OCI-LY7 (cell line): Measurements from ENCODE around the gene RBBP5. TPM values are rescaled to one million over a fixed set of nuclear protein-coding genes. Genes with fewer than 3 reads are reported as not detected.

ENCODE experiments used
- BruUV-seq: library from RNA; stranded (reverse); fragments of 400-500 nt; replicated peaks from 2 replicates; lab custom pipeline; 2021; lab: Mats Ljungman, UMichigan
- CTCF ChIA-PET: fragments of 300-600 bp; sonication (Branson Sonifier 250); formaldehyde crosslinking; loops from one replicate; lab custom pipeline; 2022; ENCODE audit warnings: antibody characterized with exemption; ENCODE audit not compliant: unreplicated experiment; lab: Charles Lee
- POLR2A ChIA-PET: fragments of 300-600 bp; sonication (Branson Sonifier 250); formaldehyde crosslinking; loops from one replicate; lab custom pipeline; 2022; ENCODE audit warnings: antibody characterized with exemption; lab: Charles Lee
- DNase-seq: peaks from one replicate; pipeline ENCODE4 v3.0.0-alpha.2; 2015; ENCODE audit warnings: low spot score
- H2AFZ ChIP-seq: fragments of 200-600 bp; sonication (generic), shearing (Covaris generic); 2 replicates; pipeline ENCODE4 v1.6.1; 2014; ENCODE audit warnings: mild to moderate bottlenecking, antibody characterized with exemption, low read length, moderate library complexity
- H3K27ac ChIP-seq: fragments of 200-600 bp; sonication (generic); 2 replicates; pipeline ENCODE4 v1.5.1; 2014; ENCODE audit warnings: mixed run types, low read depth, mild to moderate bottlenecking, moderate library complexity, low read length, inconsistent platforms; ENCODE audit not compliant: poor library complexity, severe bottlenecking
- H3K36me3 ChIP-seq: fragments of 200-600 bp; sonication (generic); 2 replicates; pipeline ENCODE4 v1.6.1; 2014; ENCODE audit warnings: mild to moderate bottlenecking, antibody characterized with exemption, low read length, moderate library complexity, mixed read lengths; ENCODE audit not compliant: insufficient read depth
- H3K4me1 ChIP-seq: fragments of 200-600 bp; sonication (generic); 2 replicates; pipeline ENCODE4 v1.5.1; 2014; ENCODE audit warnings: mild to moderate bottlenecking, low read length; ENCODE audit not compliant: insufficient read depth, poor library complexity, severe bottlenecking
- H3K4me2 ChIP-seq: fragments of 200-600 bp; sonication (generic); 2 replicates; pipeline ENCODE4 v1.6.1; 2014; ENCODE audit warnings: mild to moderate bottlenecking, low read length
- H3K4me3 ChIP-seq: fragments of 200-600 bp; sonication (generic); 2 replicates; pipeline ENCODE4 v1.5.1; 2014; ENCODE audit warnings: mild to moderate bottlenecking, low read depth, low read length; ENCODE audit not compliant: poor library complexity, severe bottlenecking
- H3K79me2 ChIP-seq: fragments of 200-600 bp; sonication (generic); 2 replicates; pipeline ENCODE4 v1.6.1; 2016; ENCODE audit warnings: low read depth, mild to moderate bottlenecking, low read length, moderate library complexity, mixed read lengths; ENCODE audit not compliant: insufficient read depth
- H3K9me2 ChIP-seq: fragments of 200-600 bp; sonication (generic); 2 replicates; pipeline ENCODE4 v1.6.1; 2016; ENCODE audit warnings: mild to moderate bottlenecking, low read length, mixed read lengths; ENCODE audit not compliant: insufficient read depth
- H3K9me3 ChIP-seq: fragments of 200-600 bp; sonication (generic); 2 replicates; pipeline ENCODE4 v1.6.1; 2014; ENCODE audit warnings: mild to moderate bottlenecking, mixed run types, low read length, mixed read lengths
- H4K20me1 ChIP-seq: fragments of 200-600 bp; sonication (generic); 2 replicates; pipeline ENCODE4 v1.6.1; 2014; ENCODE audit warnings: mild to moderate bottlenecking, antibody characterized with exemption, low read length, moderate library complexity, mixed read lengths; ENCODE audit not compliant: insufficient read depth
- EZH2phosphoT487 ChIP-seq: fragments of 200-600 bp; sonication (generic); IDR thresholded peaks from 2 replicates; pipeline ENCODE4 v1.6.1; 2018; ENCODE audit warnings: low read depth, borderline replicate concordance, mild to moderate bottlenecking, mixed run types, antibody characterized with exemption, low read length, moderate library complexity, mixed read lengths
- intact Hi-C: fragments of 100-400 bp; cut with micrococcal nuclease; formaldehyde crosslinking; loops from one replicate; pipeline ENCODE4 v1.10.0; 2022; ENCODE audit not compliant: unreplicated experiment
- total RNA-seq, 2 experiments: library from RNA; depleted of rRNA in 1 of 2; stranded (reverse); fragments of >200 nt in 1 of 2; shearing (Covaris generic) in 1 of 2; gene quantifications; 2 replicates each; pipeline ENCODE4 v1.2.3, GENCODE V29; 2014 to 2022
- TF ChIP-seq, protein P1 (sequence below): fragments of 200-600 bp; sonication (generic); conservative IDR thresholded peaks from 2 replicates; pipeline ENCODE4 v1.5.1; 2014; ENCODE audit warnings: mild to moderate bottlenecking, antibody characterized with exemption, low read length, moderate library complexity, mixed read lengths

Gene RBBP5
- total RNA-seq, 2 experiments from 2014 or later: 11.9 to 17.4 TPM

DNA sequence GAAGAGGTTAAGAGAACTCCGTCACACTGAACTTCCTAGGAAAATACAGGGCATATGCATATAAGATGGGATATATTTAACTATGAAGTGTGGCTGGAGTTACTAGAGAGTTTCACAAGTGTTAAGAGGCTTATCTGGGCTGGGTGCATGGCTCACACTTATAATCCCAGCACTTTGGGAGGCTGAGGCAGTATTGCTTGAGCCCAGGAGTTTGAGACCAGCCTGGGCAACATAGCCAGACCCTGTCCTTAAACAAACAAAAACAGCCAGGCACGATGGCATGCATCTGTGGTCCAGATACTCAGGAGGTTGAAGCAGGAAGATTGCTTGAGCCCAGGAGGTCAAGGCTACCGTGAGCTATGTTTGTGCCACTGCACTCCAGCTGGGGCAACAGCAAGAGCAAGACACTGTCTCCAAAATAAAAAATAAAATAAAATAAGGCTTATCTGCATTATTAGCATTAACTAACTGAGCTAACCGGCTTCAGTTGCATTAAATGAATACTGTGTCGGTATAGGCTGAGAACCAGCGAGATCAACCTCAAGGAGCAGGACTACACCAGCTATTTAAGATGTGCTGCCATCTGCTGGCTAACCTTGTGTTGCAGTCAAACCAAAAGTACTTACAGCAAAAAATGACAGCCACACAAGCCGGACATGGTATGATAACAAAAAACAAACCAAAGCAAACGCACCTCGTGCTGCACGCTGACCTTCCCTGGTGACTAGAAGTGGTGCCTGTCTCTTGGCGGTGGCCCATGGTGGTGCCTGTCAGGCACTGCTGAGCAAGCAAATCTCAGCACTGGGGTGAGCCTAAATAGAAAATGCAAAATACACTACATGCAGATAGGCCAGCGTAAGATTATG is 19.7 kb upstream of the RBBP5 start:
- Histone ChIP-seq H3K9me3 (no peaks in the 10 kb centered on the region), H3K9me2 (no peaks in the 10 kb centered on the region), H3K4me3 (no peak overlapping the region), H3K36me3 (no peaks in the 10 kb centered on the region), H3K79me2 (no peaks in the 10 kb centered on the region), H3K4me2 (peak overlapping the region; percentile 51; the same call in 1 of the 2 replicates), H3K27ac (no peak overlapping the region), H2AFZ (0 out of 2 replicates have a peak overlapping the region, but pooled peaks have one; percentile 32), H3K4me1 (peaks cover 4% of the 10 kb centered on the region), H4K20me1 (no peaks in the 10 kb centered on the region)
- intact Hi-C loops: loop anchor here (1.0 to 10.0 kb wide), 5 partner anchors 19 to 1177 kb away; no protein-coding TSS in a partner anchor
- DNase-seq: peak; percentile 85
- TF ChIP-seq EZH2phosphoT487: no peak
- TF ChIP-seq, protein P1, sequence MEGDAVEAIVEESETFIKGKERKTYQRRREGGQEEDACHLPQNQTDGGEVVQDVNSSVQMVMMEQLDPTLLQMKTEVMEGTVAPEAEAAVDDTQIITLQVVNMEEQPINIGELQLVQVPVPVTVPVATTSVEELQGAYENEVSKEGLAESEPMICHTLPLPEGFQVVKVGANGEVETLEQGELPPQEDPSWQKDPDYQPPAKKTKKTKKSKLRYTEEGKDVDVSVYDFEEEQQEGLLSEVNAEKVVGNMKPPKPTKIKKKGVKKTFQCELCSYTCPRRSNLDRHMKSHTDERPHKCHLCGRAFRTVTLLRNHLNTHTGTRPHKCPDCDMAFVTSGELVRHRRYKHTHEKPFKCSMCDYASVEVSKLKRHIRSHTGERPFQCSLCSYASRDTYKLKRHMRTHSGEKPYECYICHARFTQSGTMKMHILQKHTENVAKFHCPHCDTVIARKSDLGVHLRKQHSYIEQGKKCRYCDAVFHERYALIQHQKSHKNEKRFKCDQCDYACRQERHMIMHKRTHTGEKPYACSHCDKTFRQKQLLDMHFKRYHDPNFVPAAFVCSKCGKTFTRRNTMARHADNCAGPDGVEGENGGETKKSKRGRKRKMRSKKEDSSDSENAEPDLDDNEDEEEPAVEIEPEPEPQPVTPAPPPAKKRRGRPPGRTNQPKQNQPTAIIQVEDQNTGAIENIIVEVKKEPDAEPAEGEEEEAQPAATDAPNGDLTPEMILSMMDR: peak; percentile 94
- BruUV-seq: no TSS peak
- ChIA-PET POLR2A (interaction anchor here (0.6 to 1.5 kb wide), 7 partner anchors 17 to 271 kb away, joined by 3 to 5 read pairs (median 3); no protein-coding TSS in a partner anchor), CTCF (interaction anchor here (0.9 to 1.9 kb wide), 3 partner anchors 10 to 183 kb away, joined by 3 to 7 read pairs (median 4); no protein-coding TSS in a partner anchor)

DNA sequence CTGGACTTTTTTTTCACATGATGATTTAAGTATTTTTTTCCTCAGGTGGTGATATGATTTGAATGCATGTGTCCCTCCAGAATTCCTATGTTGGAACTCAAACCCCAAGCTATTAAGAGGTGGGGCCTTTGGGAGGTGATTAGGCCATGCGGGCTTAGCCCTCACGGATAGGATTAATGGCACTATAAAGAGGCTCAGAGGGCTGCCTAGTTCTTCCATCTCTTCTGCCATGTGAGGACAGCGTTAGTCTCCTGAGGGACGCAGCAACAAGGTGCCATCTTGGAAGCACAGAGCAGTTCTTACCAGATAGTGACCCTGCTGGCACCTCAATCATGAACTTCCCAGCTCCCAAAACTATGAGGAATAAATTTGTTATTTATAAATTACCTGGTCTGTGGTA is 18.3 kb upstream of the RBBP5 start:
- ChIA-PET POLR2A (no interaction called here), CTCF (no interaction called here)
- H3K4me3 ChIP-seq: no peak overlapping the region
- H3K4me2 ChIP-seq: no peak overlapping the region
- no TSS peak for BruUV-seq
- peaks cover 4% of the 10 kb centered on the region for H3K4me1 ChIP-seq
- no peaks in the 10 kb centered on the region for H3K9me3 ChIP-seq
- H3K9me2 ChIP-seq: no peaks in the 10 kb centered on the region
- intact Hi-C loops: loop anchor here (2.0 to 10.0 kb wide), 2 partner anchors 17 to 1175 kb away; no protein-coding TSS in a partner anchor
- no peaks in the 10 kb centered on the region for H3K79me2 ChIP-seq
- no peak overlapping the region for H3K27ac ChIP-seq
- no peak overlapping the region for H2AFZ ChIP-seq
- TF ChIP-seq EZH2phosphoT487: no peak
- TF ChIP-seq, protein P1: no peak
- no peak for DNase-seq
- H4K20me1 ChIP-seq: no peaks in the 10 kb centered on the region
- no peaks in the 10 kb centered on the region for H3K36me3 ChIP-seq

DNA sequence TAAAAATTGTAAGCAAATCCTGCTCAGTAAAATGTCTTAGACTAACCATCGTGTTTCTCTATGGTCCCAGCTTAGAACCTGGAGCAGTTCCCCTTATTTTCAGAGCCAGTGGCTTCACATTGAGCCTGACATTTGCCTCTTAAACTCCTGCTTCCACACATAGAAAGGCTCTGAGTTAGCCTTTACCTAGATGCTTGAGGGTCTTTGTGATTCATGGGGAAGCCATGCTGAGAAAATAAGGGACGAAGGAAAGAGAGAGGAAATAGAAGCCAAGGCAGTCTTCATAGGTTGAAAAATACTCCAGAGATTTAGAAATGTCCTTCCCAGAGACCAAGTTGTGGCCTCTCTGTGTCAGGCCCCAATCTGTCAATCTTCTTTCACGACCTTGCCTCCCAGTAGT is 16.1 kb upstream of the RBBP5 start:
- Histone ChIP-seq H3K4me1 (peaks cover 6% of the 10 kb centered on the region), H4K20me1 (no peaks in the 10 kb centered on the region), H3K36me3 (no peaks in the 10 kb centered on the region), H3K4me3 (no peak overlapping the region), H2AFZ (0 out of 2 replicates have a peak overlapping the region, but pooled peaks have one; percentile 31), H3K9me2 (no peaks in the 10 kb centered on the region), H3K4me2 (no peak overlapping the region), H3K79me2 (no peaks in the 10 kb centered on the region), H3K27ac (no peak overlapping the region), H3K9me3 (no peaks in the 10 kb centered on the region)
- ChIA-PET POLR2A (no interaction called here), CTCF (no interaction called here)
- intact Hi-C loops: no loop called here
- DNase-seq: no peak
- no TSS peak for BruUV-seq
- TF ChIP-seq EZH2phosphoT487: no peak
